C1 segment of cervical spinal cord (tissue), 14 donors: ENCODE measurements around the gene RPS6KA5.
A peak's percentile ranks its signal among the peaks of the same experiment; 100 is the strongest.
"Not testable (repeated sequence)": the region's sequence is repeated elsewhere in the genome, so short reads cannot be mapped to it uniquely, and the experiment has no call there.

ENCODE experiments used
- DNase-seq, 14 donors: peaks; one replicate each; lab custom pipeline; 2025; lab: John Stamatoyannopoulos, UW

RPS6KA5 gene

DNA sequence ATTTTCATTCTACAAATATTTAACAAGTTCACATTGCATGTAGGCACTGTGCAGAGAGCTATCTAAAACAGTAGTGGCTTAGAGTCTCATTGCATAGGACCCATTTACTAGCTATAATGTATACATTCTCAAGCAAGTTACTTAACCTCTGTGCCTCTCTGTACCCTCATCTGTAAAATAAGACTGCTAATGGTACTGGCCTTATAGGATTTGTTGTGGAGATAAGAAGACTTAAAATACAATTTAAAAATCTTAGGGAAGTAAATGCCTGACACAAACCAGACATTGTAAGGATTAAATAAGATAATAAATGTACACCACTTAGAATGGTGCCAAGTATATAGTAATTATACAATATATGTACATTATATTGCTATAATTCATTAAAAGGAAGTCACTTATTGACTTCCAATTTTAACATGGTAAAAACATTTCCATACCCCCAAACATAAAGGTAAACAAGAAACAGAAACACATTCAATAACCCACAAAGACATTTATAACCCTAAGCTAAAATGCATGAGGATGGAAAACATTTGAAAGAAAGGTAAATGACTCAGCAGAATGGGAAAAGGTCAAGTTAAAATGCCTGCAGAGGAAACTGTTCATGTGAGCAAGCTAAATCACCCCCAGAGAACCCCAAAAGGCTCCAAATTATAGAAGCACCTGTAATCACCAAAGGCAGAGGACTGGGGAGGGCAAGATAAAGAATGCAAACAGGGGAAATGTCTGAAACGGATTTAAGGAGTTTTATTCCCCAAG is 30.8 kb downstream of the RPS6KA5 start:
- no peak for DNase-seq

DNA sequence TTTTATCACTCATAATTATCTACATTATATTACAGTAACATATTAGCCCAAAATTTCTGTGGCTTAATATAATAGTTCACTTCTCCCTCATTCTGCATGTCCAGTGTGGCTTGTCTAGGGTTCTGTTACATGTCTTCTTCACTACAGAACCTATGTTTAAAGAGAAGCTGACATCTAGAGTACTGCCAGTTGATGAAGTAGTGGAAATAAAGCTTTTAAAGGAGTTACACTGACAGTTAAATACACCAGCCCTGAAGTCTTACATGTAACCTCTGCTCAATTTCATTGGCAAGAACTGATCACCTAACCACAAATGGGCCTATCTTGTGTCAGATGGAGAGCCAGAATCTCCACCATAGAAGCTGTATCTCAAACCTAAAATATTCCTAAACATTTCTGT is 32.9 kb downstream of the RPS6KA5 start:
- DNase-seq = no peak

DNA sequence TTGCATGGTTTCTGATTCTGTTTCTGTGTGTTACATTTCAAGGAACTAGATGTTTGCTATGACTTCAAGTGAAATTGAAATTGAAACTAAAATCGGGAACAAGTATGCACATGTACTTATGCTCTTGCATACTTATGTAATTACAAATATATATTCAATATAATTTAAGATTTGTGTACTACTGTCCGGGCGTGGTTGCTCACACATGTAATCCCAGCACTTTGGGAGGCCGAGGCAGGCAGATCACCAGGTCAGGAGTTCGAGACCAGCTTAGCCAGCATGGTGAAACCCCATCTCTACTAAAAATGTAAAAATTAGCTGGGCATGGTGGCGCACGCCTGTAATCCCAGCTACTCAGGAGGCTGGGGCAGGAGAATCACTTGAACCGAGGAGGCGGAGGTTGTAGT is 37.8 kb downstream of the RPS6KA5 start:
- not testable (repeated sequence) for DNase-seq

DNA sequence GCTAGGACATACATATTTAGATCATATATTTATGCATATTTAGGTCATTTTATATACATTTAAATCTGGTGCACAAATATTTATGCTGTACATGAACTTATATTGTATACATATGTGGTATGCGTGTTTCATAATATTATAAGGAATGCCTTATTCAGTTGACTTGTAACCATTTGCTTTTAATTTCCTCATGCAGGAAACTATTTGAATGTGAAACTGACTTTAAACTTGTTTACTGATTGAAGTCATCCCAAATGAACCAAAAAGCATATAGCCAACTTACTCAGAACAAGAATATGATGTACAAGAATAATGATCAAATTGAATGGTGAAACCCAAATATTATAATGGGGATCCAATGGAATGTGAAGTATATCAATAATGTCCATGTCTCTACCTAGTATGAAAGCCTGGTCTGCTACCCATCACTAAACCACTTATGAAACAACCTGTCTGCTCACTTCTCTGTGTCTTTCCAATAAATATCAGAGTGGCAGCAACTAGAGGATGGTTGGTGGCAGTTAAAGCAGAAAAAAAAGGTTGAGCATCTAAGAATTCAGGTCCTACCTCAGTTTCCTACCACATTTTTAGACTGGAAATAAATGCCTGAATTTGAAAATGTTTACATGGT is 38.3 kb downstream of the RPS6KA5 start:
- no peak for DNase-seq

DNA sequence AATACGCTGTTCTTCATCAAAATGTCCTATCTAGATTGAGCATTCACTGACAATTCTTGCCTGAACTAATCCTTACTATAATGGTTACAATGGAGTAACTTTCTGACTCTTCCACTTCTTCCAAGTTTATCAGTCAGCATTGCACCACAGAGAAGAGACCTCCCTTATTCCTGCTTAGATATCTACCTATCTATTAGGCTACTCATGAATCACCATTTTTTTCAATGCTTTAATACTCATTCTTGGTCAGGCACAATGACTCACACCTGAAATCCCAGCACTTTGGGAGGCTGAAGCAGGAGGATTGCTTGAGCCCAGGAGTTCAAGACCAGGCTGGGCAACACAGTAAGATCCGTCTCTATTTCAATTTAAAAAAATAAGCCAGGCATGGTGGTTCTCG is 39.3 kb downstream of the RPS6KA5 start:
- DNase-seq = no peak

DNA sequence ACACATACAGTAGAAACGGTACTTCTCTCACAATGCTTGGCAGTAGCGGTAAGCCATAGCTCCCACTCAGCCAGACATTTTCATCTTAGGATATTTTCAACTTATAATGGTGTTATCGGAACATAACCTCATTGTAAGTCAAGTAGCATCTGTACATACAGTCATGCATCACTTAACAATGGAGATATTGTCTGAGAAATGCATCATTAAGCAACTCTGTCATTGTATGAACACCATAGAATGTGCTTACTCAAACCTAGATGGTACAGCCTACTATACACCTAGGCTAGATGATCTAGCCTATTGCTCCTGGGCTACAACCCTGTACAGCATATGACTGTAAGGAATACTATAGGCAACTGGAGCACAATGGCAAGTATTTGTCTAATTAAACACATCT is 40.8 kb downstream of the RPS6KA5 start:
- no peak for DNase-seq

DNA sequence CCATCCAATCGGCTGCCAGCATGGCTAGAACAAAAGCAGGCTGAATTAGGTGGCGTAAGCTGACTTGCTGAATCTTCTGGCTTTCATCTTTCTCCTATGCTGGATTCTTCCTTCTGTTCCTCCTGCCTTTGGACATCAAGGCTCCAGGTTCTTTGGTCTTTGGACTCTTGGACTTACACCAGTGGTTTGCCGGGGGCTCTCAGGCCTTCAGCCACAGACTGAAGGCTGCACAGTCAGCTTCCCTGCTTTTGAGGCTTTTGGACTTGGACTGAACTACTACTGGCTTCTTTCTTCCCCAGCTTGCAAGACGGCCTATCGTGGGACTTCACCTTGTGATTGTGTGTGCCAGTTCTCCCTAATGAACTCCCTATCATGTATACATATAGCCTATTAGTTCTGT is 42.0 kb downstream of the RPS6KA5 start:
- no peak for DNase-seq

DNA sequence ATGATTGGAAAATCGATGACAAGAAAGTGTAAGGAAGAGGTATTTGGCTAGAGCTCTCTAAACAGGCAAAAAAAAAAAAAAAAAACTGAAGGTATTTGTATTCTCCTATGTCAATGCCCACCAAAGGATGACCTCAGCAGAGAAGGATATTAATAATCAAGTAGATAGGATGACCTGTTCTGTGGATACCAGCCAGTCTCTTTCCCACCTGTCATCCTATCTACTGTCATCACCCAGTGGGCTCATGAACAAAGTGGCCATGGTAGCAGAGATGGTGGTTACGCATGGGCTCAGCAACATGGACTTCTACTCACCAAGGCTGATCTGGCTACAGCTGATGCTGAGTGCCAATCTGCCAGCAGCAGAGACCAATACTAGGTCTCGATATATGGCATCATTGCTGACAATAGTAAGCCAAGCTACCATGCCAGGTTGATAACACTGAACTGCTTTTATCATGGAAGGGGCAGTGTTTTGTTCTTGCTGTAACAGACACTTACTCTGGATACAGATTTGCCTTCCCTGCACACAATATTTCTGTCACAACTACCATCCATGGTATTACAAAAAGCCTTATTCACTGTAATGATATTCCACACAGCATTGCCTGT is 43.5 kb downstream of the RPS6KA5 start:
- no peak for DNase-seq

DNA sequence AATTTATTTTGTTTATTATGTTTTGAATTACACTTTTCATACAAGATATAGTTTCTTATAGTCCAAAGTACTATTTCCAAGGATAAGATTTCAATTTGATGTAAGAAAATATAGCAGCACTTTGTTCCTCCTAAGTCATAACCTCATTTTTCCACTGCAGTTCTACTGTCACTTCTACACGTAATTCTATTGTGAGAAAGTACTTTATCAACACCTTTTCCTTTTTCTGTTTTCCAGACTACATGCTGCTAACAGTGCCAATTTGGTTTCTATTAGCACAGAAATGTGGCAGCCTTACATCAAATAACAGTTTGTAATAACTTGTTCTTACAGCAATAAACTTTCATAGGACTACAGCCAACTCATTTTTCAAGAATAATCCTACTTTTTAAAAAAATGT is 45.0 kb downstream of the RPS6KA5 start:
- no peak for DNase-seq

DNA sequence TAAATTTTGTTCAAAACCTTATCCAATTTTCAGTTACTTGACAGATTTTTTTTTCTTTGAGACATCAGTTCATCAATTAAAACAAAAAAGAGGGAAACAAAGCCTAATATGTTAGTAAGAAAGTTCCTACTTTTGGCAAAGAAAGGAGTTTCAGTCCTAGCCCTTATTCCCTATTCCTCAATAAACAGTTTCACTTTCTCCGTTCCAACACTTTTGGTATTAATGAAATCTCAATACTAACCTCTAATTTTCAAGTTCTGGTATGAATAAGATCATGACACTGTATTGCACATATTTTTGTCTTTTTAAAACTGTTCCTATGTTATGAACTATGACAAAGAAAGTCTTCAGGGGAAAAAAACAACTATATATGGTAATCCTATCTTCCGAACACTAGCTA is 48.4 kb downstream of the RPS6KA5 start:
- DNase-seq = no peak

DNA sequence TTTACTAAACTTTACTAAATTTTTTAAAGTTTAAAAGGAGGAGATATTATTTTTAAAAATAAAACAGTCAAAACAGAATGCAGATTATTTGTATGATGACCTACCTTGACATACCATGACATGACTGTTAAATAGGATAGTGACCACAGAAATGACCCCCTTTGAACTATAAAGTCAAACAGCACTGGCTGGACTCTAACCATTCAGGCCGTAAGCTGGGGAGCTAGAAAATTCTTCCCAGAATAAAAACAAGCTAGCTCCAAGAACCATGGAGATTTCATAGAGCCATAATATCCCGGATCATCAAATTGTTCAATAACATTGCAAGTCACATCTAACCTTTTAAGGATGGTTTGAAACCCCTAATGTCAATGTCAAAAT is 50.3 kb downstream of the RPS6KA5 start:
- no peak for DNase-seq

DNA sequence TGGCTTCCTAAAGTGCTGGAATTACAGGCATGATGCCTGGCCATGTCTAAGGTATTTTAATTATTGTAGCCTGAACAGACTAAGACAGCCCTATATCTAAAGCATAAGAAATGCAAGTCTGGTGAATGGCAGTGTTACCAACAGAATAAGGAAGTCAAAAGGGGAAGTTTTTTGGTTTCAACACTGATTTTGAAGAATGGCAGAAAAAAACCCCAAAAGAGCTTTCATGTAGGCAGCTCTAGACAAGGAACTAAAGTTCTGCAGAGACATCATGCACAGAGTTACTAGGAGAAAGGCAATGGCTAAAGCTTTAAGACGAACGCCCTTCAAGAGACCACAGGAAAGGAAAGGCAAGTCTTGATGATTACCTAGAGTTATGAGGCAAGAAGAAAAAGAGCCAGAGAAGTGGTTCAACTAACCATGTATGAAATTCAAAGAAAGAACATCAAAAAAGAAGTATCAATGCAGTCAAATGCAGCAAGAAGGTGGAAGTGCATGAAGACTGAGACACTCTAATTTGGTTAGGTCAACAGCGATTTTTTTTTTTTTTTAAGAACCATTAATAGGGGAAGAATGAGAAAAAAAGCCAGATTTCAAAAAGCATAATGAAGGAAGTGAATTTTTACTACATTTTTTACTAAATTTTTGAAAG is 50.8 kb downstream of the RPS6KA5 start:
- no peak for DNase-seq

DNA sequence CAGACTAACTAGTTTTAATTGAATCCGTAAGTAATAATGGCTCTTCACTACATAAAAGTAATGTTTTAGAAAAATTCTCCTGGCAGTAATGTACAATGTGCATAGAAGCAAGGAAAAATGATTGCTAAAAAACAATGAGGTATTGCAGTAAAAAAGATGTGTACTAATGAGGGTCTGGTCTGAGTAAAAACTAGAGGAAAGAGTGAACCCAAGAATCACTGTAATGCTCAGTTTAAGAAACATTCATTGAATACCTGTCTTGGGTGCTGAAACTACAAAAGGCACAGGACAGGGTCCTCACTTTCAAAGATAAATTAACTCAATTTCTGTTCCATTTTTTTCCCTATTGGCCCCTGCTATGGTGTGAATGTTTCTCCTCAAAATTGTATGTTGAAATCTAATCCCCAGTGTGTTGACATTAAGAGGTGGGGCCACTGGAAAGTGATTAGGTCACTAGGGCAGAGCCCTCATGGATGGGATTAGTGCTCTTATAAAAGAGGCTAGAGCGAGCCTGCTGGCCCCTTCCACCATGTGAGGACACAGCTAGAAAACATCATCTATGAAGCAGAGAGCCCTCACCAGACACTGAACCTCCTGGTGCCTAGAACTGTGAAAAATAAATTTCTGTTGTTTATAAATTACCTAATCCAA is 51.6 kb downstream of the RPS6KA5 start:
- no peak for DNase-seq

DNA sequence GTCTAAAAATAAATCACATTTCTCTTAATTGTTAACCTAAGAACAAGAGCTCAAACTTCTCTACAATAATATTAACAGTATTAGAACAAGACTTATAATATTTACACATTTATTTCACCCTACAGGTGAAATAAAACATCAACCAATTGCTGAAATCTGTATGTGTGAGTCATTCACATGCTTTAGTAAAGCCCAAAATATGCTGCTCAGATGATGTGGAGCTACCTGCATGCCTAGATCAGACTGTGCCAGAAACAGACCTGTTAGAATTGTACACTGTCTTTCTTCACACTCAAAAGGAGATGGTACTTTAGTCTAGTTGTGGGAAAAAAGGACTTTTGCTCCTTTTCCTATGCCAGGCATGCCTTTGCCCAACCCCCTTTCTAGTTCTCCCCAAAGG is 54.7 kb downstream of the RPS6KA5 start:
- DNase-seq = no peak

DNA sequence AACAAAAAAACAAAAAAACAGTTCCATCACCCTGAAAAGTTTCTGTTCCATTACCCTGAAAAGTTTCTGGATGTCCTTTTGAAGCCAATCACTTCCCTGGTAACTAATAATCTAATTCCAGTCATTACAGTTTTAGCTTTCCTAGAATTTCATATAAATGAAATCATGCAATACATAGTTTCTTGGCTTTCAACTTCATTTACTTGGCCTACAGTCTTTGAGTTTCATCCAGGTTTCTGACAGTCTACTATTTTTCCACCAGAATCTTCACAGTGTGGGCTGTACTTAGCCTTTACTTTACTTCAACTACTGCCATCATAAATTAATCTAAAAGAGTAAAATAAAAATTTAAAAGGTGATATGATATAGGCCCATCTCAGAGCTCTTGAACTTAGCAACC is 55.5 kb downstream of the RPS6KA5 start:
- DNase-seq = no peak

DNA sequence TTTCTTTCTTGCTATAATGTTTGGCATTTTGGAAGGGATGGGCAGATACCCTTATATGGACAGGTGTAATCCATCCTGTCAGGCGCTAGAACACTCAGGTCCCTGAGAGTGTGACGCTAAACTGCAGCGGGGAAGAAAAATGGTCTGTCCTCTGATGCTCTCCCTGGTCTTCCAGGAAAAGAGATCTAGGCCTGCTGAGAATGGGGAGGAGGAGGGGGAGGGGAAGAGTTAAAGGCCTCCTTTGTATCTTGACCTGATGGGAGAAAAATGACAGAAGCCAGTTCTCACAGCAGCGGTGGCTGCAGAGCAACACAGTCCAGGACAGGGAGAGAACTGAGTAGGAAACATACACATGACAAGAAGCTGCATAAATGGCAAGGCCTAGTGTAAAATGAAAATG is 61.1 kb downstream of the RPS6KA5 start:
- peak in 11 of 14 donors; percentile 12 to 69 (median 30) for DNase-seq

DNA sequence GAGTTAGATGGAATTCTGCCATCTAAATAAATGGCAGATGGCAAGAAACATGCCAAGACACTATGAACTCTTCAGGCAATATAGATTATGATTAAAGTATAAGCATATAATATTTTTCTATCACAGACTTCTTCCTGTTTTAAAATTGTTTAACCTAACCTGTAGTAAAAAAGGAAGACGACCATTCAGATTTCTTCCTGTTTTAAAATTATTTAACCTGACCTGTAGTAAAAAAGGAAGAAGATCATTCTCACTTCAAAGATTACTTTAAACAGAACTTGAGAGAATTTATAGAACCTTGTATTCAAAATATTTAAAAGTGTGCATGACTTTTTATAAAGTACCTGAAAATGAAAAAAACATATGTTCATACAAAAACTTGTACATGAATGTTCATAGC is 63.5 kb downstream of the RPS6KA5 start:
- no peak for DNase-seq

DNA sequence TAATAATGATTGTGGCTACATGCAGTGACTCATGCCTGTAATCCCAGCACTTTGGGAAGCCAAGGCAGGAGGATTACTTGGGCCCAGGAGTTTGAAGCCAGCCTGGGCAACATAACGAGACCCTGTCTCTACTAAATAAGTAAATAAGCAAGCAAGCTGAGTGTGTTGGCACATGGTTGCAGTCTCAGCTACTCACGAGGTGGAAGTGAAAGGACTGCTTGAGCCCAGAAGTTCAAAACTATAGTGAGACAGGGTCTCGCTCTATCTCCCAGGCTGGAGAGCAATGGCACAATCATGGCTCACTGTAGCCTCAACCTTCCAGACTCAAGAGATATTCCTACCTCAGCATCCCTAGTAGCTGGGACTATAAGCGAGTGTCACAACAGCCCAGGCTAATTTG is 64.7 kb downstream of the RPS6KA5 start:
- no peak for DNase-seq

DNA sequence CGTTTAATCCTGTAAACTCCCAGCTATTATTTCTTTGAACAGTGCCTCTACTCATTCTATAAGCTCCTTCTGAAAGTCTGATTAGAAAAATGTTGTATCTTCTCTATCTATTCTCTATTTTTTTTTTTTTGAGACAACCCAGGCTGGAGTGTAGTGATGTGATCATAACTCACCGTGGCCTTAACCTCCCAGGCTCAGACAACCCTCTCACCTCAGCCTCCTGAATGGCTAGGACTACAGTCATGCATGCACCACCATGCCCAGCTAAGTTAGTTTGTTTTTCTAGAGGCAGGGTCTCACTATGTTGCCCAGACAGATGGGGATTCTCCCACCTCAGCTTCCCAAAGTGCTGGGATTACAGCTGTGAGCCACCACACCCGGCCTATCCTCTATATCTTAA is 66.6 kb downstream of the RPS6KA5 start:
- DNase-seq = no peak

DNA sequence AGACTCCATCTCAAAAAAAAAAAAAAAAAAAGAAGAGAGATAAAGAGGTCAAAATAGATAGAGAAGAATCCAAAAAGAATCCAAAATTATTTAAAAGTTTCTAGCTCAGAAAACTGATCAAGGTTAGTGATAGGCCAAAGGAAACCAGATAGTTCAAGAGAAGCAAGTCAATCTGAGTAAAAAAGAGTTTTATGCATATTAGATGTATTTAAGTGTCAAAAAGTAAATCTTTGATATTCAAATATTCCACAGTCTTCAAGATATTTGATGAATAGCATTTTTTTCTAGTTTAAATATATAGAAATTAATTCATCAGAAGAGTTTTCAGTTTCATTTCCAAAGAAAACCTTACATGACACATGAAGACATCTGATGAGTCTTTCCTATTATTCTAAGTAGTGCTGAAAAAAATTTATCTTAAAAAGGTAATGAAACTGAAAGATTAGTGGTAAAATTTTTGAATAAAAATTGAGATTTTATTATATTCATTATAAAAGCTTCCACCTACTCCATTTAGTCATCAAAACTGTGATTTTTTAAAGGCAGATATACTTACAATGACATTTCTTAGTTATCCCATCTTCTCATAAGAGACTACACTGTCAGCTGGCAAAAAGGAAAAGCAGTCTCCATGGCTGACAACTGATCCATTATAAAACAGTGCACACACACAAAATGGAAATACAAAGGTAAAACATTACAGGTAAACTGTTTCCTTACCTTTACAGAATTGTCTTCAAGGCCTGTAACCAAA is 68.6 kb downstream of the RPS6KA5 start:
- no peak for DNase-seq

DNA sequence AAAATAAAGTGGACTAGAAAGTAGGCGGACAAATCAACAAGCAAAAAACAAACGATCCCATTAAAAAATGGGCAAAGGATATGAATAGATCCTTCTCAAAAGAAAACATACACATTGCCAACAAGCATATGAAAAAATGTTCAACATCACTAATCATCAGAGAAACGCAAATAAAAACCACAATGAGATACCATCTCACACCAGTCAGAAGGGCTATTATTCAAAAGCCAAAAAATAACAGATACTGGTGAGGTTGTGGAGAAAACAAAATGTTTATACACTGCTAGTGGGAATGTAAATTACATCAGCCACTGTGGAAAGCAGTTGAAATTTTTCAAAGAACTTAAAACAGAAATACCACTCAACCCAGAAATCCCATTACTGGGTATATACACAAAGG is 70.3 kb downstream of the RPS6KA5 start:
- DNase-seq = no peak
